Panc1 (cell line): ENCODE measurements around the gene LMBRD1. TPM values are rescaled to one million over a fixed set of nuclear protein-coding genes. Genes with fewer than 3 reads are reported as not detected.

Experiments
- ATAC-seq: fragments of 200-7000 bp; cut with Tn5 transposase; 2 replicates; pipeline ENCODE4 v1.9.1; 2020; ENCODE audit warnings: mild to moderate bottlenecking, moderate library complexity
- BruUV-seq: library from RNA; stranded (reverse); fragments of 400-500 nt; replicated peaks from 2 replicates; lab custom pipeline; 2021; lab: Mats Ljungman, UMichigan
- CTCF ChIA-PET: fragments of 300-600 bp; sonication (Branson Sonifier 250); formaldehyde crosslinking; loops from one replicate; lab custom pipeline; 2022; ENCODE audit warnings: antibody characterized with exemption; lab: Charles Lee
- POLR2A ChIA-PET: fragments of 300-600 bp; sonication (Branson Sonifier 250); formaldehyde crosslinking; loops from one replicate; lab custom pipeline; 2022; ENCODE audit warnings: antibody characterized with exemption; lab: Charles Lee
- DNase-seq: peaks from one replicate; pipeline ENCODE4 v3.0.0-alpha.2; 2010; ENCODE audit warnings: low read depth, low spot score
- H3K27ac ChIP-seq: 2 replicates; pipeline ENCODE4 v1.5.1; 2011; ENCODE audit warnings: mild to moderate bottlenecking, low read length, inconsistent platforms
- H3K27me3 ChIP-seq: fragments of 200-500 bp; sonication (Bioruptor generic); 2 replicates; pipeline ENCODE4 v1.6.0; 2014; ENCODE audit warnings: low read length, inconsistent platforms; ENCODE audit not compliant: control insufficient read depth, insufficient read depth
- H3K36me3 ChIP-seq: fragments of 200-500 bp; sonication (Bioruptor generic); 2 replicates; pipeline ENCODE4 v1.5.1; 2014; ENCODE audit warnings: inconsistent platforms, mild to moderate bottlenecking, low read length, moderate library complexity; ENCODE audit not compliant: control insufficient read depth, insufficient read depth
- H3K4me1 ChIP-seq: 2 replicates; pipeline ENCODE4 v1.5.1; 2011; ENCODE audit warnings: inconsistent platforms, mild to moderate bottlenecking, low read length, moderate library complexity; ENCODE audit not compliant: control insufficient read depth, insufficient read depth
- H3K4me3 ChIP-seq, 2 experiments: 2 replicates each; pipeline ENCODE4 v1.5.1; 2011 to 2012; ENCODE audit warnings: low read depth in 2 of 2, low read length in 2 of 2, mild to moderate bottlenecking in 2 of 2, inconsistent platforms in 1 of 2, moderate library complexity in 1 of 2
- H3K9me3 ChIP-seq: fragments of 200-500 bp; sonication (Bioruptor generic); 2 replicates; pipeline ENCODE4 v1.5.1; 2014; ENCODE audit warnings: low read depth, mild to moderate bottlenecking, inconsistent platforms, low read length, moderate library complexity; ENCODE audit not compliant: control insufficient read depth, insufficient read depth
- CTCF ChIP-seq: fragments of 450-650 bp; IDR thresholded peaks from 2 replicates; pipeline ENCODE4 v1.5.1; 2017; ENCODE audit warnings: mild to moderate bottlenecking
- POLR2AphosphoS5 ChIP-seq: IDR thresholded peaks from 2 replicates; pipeline ENCODE4 v1.6.1; 2012; ENCODE audit warnings: mild to moderate bottlenecking, low read depth, low read length, moderate library complexity
- REST ChIP-seq, 2 experiments: IDR thresholded peaks; 2 replicates each; pipeline ENCODE4 v1.6.1; 2011 to 2012; ENCODE audit warnings: low read depth in 2 of 2, control low read depth in 1 of 2, low read length in 1 of 2, mild to moderate bottlenecking in 1 of 2, moderate library complexity in 1 of 2; ENCODE audit not compliant: insufficient read depth in 1 of 2
- SIN3A ChIP-seq: IDR thresholded peaks from 2 replicates; pipeline ENCODE4 v1.6.1; 2012; ENCODE audit warnings: low read depth, mild to moderate bottlenecking, low read length, moderate library complexity, borderline replicate concordance; ENCODE audit not compliant: insufficient read depth
- TCF7L2 ChIP-seq: IDR thresholded peaks from 2 replicates; pipeline ENCODE4 v1.6.1; 2011; ENCODE audit warnings: mild to moderate bottlenecking, low read depth, low read length, inconsistent platforms
- in situ Hi-C: cut with HindIII; loops from 2 replicates; pipeline ENCODE4 v1.10.0; 2016; ENCODE audit warnings: low sequenced_read_pairs, low pct_unique_long_range_greater_than_20kb
- intact Hi-C: fragments of 100-400 bp; cut with micrococcal nuclease; formaldehyde crosslinking; loops from one replicate; pipeline ENCODE4 v1.10.0; 2022; ENCODE audit not compliant: unreplicated experiment
- total RNA-seq: library from RNA; stranded (reverse); gene quantifications from one replicate; pipeline ENCODE4 v1.2.1, GENCODE V29; 2021; ENCODE audit not compliant: unreplicated experiment

The LMBRD1 gene
- total RNA-seq, 1 experiment from 2014 or later, result 17.9 TPM

GRCh38 chr6:69816026-69816425 is 19.2 kb upstream of the LMBRD1 start:
- Histone ChIP-seq H3K27ac (no peak overlapping the region), H3K4me3 (no peak overlapping the region), H3K27me3 (peaks cover 3% of the 10 kb centered on the region; the same call in 1 of the 2 replicates), H3K36me3 (no peaks in the 10 kb centered on the region), H3K9me3 (no peaks in the 10 kb centered on the region), H3K4me1 (no peaks in the 10 kb centered on the region)
- in situ Hi-C loops (no loop called here), intact Hi-C loops (no loop called here)
- ATAC-seq (no peak), DNase-seq (no peak)
- POLR2A ChIA-PET, result no interaction called here
- BruUV-seq, result no TSS peak
- CTCF ChIA-PET, result no interaction called here
- TF ChIP-seq SIN3A, result no peak
- TF ChIP-seq POLR2AphosphoS5, result no peak
- TF ChIP-seq CTCF, result no peak
- no peak for TF ChIP-seq TCF7L2
- TF ChIP-seq REST (IDR thresholded peaks at IDR 0.05; ENCODE audit: insufficient read depth in 1 of 2, low read depth in 2 of 2, low read length in 1 of 2), result no peak

- no peak for ATAC-seq
- ChIA-PET POLR2A (no interaction called here), CTCF (no interaction called here)
- H3K27me3 ChIP-seq, result peaks cover 3% of the 10 kb centered on the region; the same call in 1 of the 2 replicates
- intact Hi-C loops (no loop called here), in situ Hi-C loops (no loop called here)
- no peaks in the 10 kb centered on the region for H3K4me1 ChIP-seq
- no peaks in the 10 kb centered on the region for H3K9me3 ChIP-seq
- no TSS peak for BruUV-seq
- TF ChIP-seq POLR2AphosphoS5 (no peak), CTCF (no peak), SIN3A (no peak), TCF7L2 (no peak), REST (IDR thresholded peaks at IDR 0.05; ENCODE audit: insufficient read depth in 1 of 2, low read depth in 2 of 2, low read length in 1 of 2) (no peak)
- H3K4me3 ChIP-seq, result no peak overlapping the region
- DNase-seq, result no peak
- H3K36me3 ChIP-seq, result no peaks in the 10 kb centered on the region
- no peak overlapping the region for H3K27ac ChIP-seq
These were observed 16.7 kb upstream of the LMBRD1 start for GRCh38 chr6:69813508-69813907.
